Measurements from ENCODE around the gene FN1.

The FN1 gene

GRCh38 chr2:215407590-215408264 lies 28.1 kb downstream of the FN1 start:
- no peak overlapping the region for H3K27ac ChIP-seq
- no peak for TF ChIP-seq CTCF (conservative IDR thresholded peaks at IDR 0.05)

GRCh38 chr2:215407061-215407460 lies 28.8 kb downstream of the FN1 start:
- no peak for TF ChIP-seq CTCF (conservative IDR thresholded peaks at IDR 0.05)
- no peak overlapping the region for H3K27ac ChIP-seq

GRCh38 chr2:215405722-215406581 lies 29.9 kb downstream of the FN1 start:
- no peak overlapping the region for H3K27ac ChIP-seq
- no peak for TF ChIP-seq CTCF (conservative IDR thresholded peaks at IDR 0.05)

GRCh38 chr2:215404348-215405012 lies 31.4 kb downstream of the FN1 start:
- no peak overlapping the region for H3K27ac ChIP-seq
- TF ChIP-seq CTCF (conservative IDR thresholded peaks at IDR 0.05): no peak

- H3K27ac ChIP-seq: no peak overlapping the region
- no peak for TF ChIP-seq CTCF (conservative IDR thresholded peaks at IDR 0.05)
Measured at GRCh38 chr2:215403441-215404347, 32.2 kb downstream of the FN1 start.

- no peak overlapping the region for H3K27ac ChIP-seq
- TF ChIP-seq CTCF (conservative IDR thresholded peaks at IDR 0.05): no peak
Measured at GRCh38 chr2:215401896-215402379, 33.9 kb downstream of the FN1 start.
